Smooth muscle cell (in vitro differentiated cells): ENCODE results near the gene STH. TPM values are rescaled to one million over a fixed set of nuclear protein-coding genes. Genes with fewer than 3 reads are reported as not detected.

ENCODE experiments used
- DNase-seq: peaks from one replicate; lab custom pipeline; 2025; ENCODE audit not compliant: unreplicated experiment; lab: John Stamatoyannopoulos, UW
- H2AFZ ChIP-seq: fragments of 200-600 bp; sonication (generic); 2 replicates; pipeline ENCODE4 v1.6.0; 2016; ENCODE audit warnings: antibody characterized with exemption, low read depth, mild to moderate bottlenecking
- H3F3A ChIP-seq: fragments of 200-600 bp; sonication (generic); 2 replicates; pipeline ENCODE4 v1.6.0; 2017; ENCODE audit warnings: antibody characterized with exemption, low read depth
- H3K27ac ChIP-seq: fragments of 200-600 bp; sonication (generic); 2 replicates; pipeline ENCODE4 v1.5.1; 2016; ENCODE audit warnings: low read depth, mild to moderate bottlenecking
- H3K27me3 ChIP-seq: fragments of 200-600 bp; sonication (generic); 2 replicates; pipeline ENCODE4 v1.6.1; 2016; ENCODE audit warnings: low read depth, mild to moderate bottlenecking
- H3K36me3 ChIP-seq: fragments of 200-600 bp; sonication (generic); 2 replicates; pipeline ENCODE4 v1.5.1; 2016; ENCODE audit warnings: low read depth
- H3K4me1 ChIP-seq: fragments of 200-600 bp; sonication (generic); 2 replicates; pipeline ENCODE4 v1.5.1; 2016; ENCODE audit warnings: low read depth
- H3K4me2 ChIP-seq: fragments of 200-600 bp; sonication (generic); 2 replicates; pipeline ENCODE4 v1.6.0; 2016; ENCODE audit warnings: mild to moderate bottlenecking
- H3K4me3 ChIP-seq: fragments of 200-600 bp; sonication (generic); 2 replicates; pipeline ENCODE4 v1.5.1; 2016; ENCODE audit warnings: mild to moderate bottlenecking
- H3K79me2 ChIP-seq: fragments of 200-600 bp; sonication (generic); 2 replicates; pipeline ENCODE4 v1.6.0; 2016; ENCODE audit warnings: low read depth, mild to moderate bottlenecking
- H3K9ac ChIP-seq: fragments of 200-600 bp; sonication (generic); 2 replicates; pipeline ENCODE4 v1.6.0; 2016; ENCODE audit warnings: low read depth
- H3K9me3 ChIP-seq: fragments of 200-600 bp; sonication (generic); replicated peaks from 2 replicates; pipeline ENCODE4 v1.5.1; 2016; ENCODE audit warnings: low read depth
- H4K20me1 ChIP-seq: fragments of 200-600 bp; sonication (generic); 2 replicates; pipeline ENCODE4 v1.6.0; 2016; ENCODE audit warnings: low read depth
- WGBS: methylation state at CpG from one replicate; pipeline ENCODE4 v1.1.7; 2016; ENCODE audit warnings: low lambda C conversion rate; 5-methylcytosine and 5-hydroxymethylcytosine counted together
- polyA plus RNA-seq: library from polyadenylated mRNA; unstranded; fragments of >200 nt; fragmentation: Nextera tagmentation; extraction: Ambion mirVana; gene quantifications from 2 replicates; pipeline ENCODE4 v1.2.1, GENCODE V29; 2016
- total RNA-seq: library from RNA; depleted of rRNA; stranded (reverse); fragments of >200 nt; gene quantifications from 2 replicates; pipeline ENCODE4 v1.2.3, GENCODE V29; 2014
- TF ChIP-seq, protein P1 (sequence below): fragments of 200-600 bp; sonication (generic); IDR thresholded peaks from 2 replicates; pipeline ENCODE4 v1.5.1; 2017; ENCODE audit warnings: borderline replicate concordance, mild to moderate bottlenecking, antibody characterized with exemption; ENCODE audit not compliant: insufficient read depth, poor library complexity, severe bottlenecking

STH gene
- total and polyA plus RNA-seq, 2 experiments from 2014 or later: not detected

- no peak overlapping the region for H3K27ac ChIP-seq
- no peak overlapping the region for H3K4me3 ChIP-seq
- H3K36me3 ChIP-seq: no peaks in the 10 kb centered on the region
- no peak overlapping the region for H3K4me2 ChIP-seq
- H3F3A ChIP-seq: no peaks in the 10 kb centered on the region
- 91% methylated on average over 8 of the region's 8 CpGs for WGBS
- H3K27me3 ChIP-seq: no peaks in the 10 kb centered on the region
- no peaks in the 10 kb centered on the region for H3K79me2 ChIP-seq
- H3K9me3 ChIP-seq: no peaks in the 10 kb centered on the region
- no peak overlapping the region for H3K9ac ChIP-seq
- TF ChIP-seq, protein P1, sequence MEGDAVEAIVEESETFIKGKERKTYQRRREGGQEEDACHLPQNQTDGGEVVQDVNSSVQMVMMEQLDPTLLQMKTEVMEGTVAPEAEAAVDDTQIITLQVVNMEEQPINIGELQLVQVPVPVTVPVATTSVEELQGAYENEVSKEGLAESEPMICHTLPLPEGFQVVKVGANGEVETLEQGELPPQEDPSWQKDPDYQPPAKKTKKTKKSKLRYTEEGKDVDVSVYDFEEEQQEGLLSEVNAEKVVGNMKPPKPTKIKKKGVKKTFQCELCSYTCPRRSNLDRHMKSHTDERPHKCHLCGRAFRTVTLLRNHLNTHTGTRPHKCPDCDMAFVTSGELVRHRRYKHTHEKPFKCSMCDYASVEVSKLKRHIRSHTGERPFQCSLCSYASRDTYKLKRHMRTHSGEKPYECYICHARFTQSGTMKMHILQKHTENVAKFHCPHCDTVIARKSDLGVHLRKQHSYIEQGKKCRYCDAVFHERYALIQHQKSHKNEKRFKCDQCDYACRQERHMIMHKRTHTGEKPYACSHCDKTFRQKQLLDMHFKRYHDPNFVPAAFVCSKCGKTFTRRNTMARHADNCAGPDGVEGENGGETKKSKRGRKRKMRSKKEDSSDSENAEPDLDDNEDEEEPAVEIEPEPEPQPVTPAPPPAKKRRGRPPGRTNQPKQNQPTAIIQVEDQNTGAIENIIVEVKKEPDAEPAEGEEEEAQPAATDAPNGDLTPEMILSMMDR: no peak
- H3K4me1 ChIP-seq: no peaks in the 10 kb centered on the region
- no peak overlapping the region for H2AFZ ChIP-seq
- DNase-seq: no peak
- no peaks in the 10 kb centered on the region for H4K20me1 ChIP-seq
These were observed 4.1 kb upstream of the STH start for GRCh38 chr17:45994987-45995386.

- DNase-seq: no peak
- Histone ChIP-seq H2AFZ (no peak overlapping the region), H3K9me3 (no peaks in the 10 kb centered on the region), H3F3A (no peaks in the 10 kb centered on the region), H3K4me2 (no peak overlapping the region), H3K9ac (no peak overlapping the region), H4K20me1 (no peaks in the 10 kb centered on the region), H3K79me2 (no peaks in the 10 kb centered on the region), H3K36me3 (no peaks in the 10 kb centered on the region), H3K27me3 (no peaks in the 10 kb centered on the region), H3K4me1 (no peaks in the 10 kb centered on the region), H3K27ac (no peak overlapping the region), H3K4me3 (no peak overlapping the region)
- TF ChIP-seq, protein P1: no peak
- WGBS: 93% methylated on average over 14 of the region's 14 CpGs
These were observed 3.3 kb upstream of the STH start for GRCh38 chr17:45995627-45996270.

DNA sequence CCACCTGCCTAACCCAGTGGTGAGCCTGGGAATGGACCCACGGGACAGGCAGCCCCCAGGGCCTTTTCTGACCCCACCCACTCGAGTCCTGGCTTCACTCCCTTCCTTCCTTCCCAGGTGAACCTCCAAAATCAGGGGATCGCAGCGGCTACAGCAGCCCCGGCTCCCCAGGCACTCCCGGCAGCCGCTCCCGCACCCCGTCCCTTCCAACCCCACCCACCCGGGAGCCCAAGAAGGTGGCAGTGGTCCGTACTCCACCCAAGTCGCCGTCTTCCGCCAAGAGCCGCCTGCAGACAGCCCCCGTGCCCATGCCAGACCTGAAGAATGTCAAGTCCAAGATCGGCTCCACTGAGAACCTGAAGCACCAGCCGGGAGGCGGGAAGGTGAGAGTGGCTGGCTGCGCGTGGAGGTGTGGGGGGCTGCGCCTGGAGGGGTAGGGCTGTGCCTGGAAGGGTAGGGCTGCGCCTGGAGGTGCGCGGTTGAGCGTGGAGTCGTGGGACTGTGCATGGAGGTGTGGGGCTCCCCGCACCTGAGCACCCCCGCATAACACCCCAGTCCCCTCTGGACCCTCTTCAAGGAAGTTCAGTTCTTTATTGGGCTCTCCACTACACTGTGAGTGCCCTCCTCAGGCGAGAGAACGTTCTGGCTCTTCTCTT, 2.6 kb upstream of the STH start:
- whole genome bisulfite sequencing: 93% methylated on average over 29 of the region's 31 CpGs
- H3K4me3 ChIP-seq: no peak overlapping the region
- H3K79me2 ChIP-seq: no peaks in the 10 kb centered on the region
- no peak overlapping the region for H2AFZ ChIP-seq
- no peaks in the 10 kb centered on the region for H3K36me3 ChIP-seq
- H3K4me1 ChIP-seq: no peaks in the 10 kb centered on the region
- TF ChIP-seq, protein P1: no peak
- DNase-seq: no peak
- H3K9ac ChIP-seq: no peak overlapping the region
- H3F3A ChIP-seq: no peaks in the 10 kb centered on the region
- H3K27me3 ChIP-seq: no peaks in the 10 kb centered on the region
- no peaks in the 10 kb centered on the region for H4K20me1 ChIP-seq
- no peak overlapping the region for H3K4me2 ChIP-seq
- no peaks in the 10 kb centered on the region for H3K9me3 ChIP-seq
- H3K27ac ChIP-seq: no peak overlapping the region
